NCI-H187 (cell line): ENCODE data around the gene SLC7A9.

Experiments used
- DNase-seq, 2 experiments: peaks; one replicate each; lab custom pipeline; 2025; lab: John Stamatoyannopoulos, UW

SLC7A9 gene

GRCh38 chr19:32869369-32869965 is at the start of gene SLC7A9:
Gene SLC7A9, minus strand, starts transcription at chr19:32869767. Its CDS starts 1,233 bp downstream, at chr19:32868534.
- DNase-seq: no peak

- DNase-seq: no peak
Observed at GRCh38 chr19:32919365-32919764, 49.8 kb upstream of the SLC7A9 start.

GRCh38 chr19:32917616-32917996 is 48.0 kb upstream of the SLC7A9 start:
- DNase-seq: no peak

- DNase-seq: no peak
Observed at GRCh38 chr19:32916969-32917615, 47.5 kb upstream of the SLC7A9 start.

GRCh38 chr19:32914879-32915660 is 45.5 kb upstream of the SLC7A9 start:
- no peak for DNase-seq

GRCh38 chr19:32911467-32911866 is 41.9 kb upstream of the SLC7A9 start:
- no peak for DNase-seq

GRCh38 chr19:32910874-32911273 is 41.3 kb upstream of the SLC7A9 start:
- DNase-seq: no peak

GRCh38 chr19:32910094-32910493 is 40.5 kb upstream of the SLC7A9 start:
- no peak for DNase-seq

GRCh38 chr19:32909257-32909656 is 39.7 kb upstream of the SLC7A9 start:
- DNase-seq: no peak

GRCh38 chr19:32908641-32909190 is 39.1 kb upstream of the SLC7A9 start:
- no peak for DNase-seq

GRCh38 chr19:32902448-32902847 is 32.9 kb upstream of the SLC7A9 start:
- no peak for DNase-seq

GRCh38 chr19:32901504-32902161 is 32.1 kb upstream of the SLC7A9 start:
- DNase-seq: no peak

GRCh38 chr19:32896516-32897214 is 27.1 kb upstream of the SLC7A9 start:
- no peak for DNase-seq

- DNase-seq: no peak
Observed at GRCh38 chr19:32895384-32895783, 25.8 kb upstream of the SLC7A9 start.

GRCh38 chr19:32891609-32892008 is 22.0 kb upstream of the SLC7A9 start:
- no peak for DNase-seq

- no peak for DNase-seq
Observed at GRCh38 chr19:32890841-32891240, 21.3 kb upstream of the SLC7A9 start.

- DNase-seq: no peak
Observed at GRCh38 chr19:32890326-32890725, 20.8 kb upstream of the SLC7A9 start.

- no peak for DNase-seq
Observed at GRCh38 chr19:32889137-32889934, 19.8 kb upstream of the SLC7A9 start.

GRCh38 chr19:32887572-32888215 is 18.1 kb upstream of the SLC7A9 start:
- no peak for DNase-seq

GRCh38 chr19:32886241-32886640 is 16.7 kb upstream of the SLC7A9 start:
- DNase-seq: no peak
